HG03460 (cell line): ENCODE results near the gene BCL7A.
"Not testable (repeated sequence)": the region's sequence is repeated elsewhere in the genome, so short reads cannot be mapped to it uniquely, and the experiment has no call there.

ENCODE experiments used
- ATAC-seq: cut with Tn5 transposase; IDR thresholded peaks from one replicate; pipeline ENCODE4 v1.9.1; 2021; ENCODE audit not compliant: unreplicated experiment

Gene BCL7A

GRCh38 chr12:122024132-122024785 lies 2.6 kb downstream of the BCL7A start:
- ATAC-seq: no peak

- no peak for ATAC-seq
Observed at GRCh38 chr12:122026706-122027333, 5.1 kb downstream of the BCL7A start.

DNA sequence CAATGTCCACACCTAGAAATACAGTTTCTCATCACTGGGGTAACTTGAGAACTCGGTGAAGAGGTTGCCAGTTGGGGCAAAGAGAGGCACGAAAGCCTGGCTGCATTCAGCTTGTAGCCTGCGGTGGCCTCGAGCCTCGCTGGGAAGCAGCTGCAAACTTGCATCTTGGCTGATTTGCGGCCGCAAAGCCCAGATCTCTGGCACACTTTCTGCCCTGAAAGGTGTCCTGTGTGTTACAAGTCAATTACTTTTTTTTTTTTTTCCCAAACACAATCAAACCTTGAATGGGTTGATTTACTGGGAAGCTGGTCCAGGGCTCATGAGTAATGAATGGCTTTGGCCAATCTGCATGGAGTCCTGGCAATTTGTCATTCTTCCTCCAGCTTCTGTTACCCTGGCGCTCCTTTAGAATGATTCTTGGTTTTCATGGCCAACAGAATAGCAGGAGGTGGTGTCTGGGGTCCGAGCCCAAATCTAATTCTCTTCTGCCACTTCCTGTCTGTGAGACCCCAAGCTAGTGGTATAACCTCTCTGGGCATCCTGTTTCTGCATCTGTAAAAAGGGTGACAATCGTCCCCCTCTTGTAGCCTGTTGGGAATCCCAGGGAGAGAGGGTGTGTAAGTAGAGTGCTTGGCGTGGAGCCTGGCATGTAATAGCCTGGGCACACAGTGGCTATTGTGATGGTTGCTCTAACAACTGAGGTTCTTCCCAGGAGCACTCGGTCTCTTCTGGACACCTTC lies 6.7 kb downstream of the BCL7A start:
- no peak for ATAC-seq

DNA sequence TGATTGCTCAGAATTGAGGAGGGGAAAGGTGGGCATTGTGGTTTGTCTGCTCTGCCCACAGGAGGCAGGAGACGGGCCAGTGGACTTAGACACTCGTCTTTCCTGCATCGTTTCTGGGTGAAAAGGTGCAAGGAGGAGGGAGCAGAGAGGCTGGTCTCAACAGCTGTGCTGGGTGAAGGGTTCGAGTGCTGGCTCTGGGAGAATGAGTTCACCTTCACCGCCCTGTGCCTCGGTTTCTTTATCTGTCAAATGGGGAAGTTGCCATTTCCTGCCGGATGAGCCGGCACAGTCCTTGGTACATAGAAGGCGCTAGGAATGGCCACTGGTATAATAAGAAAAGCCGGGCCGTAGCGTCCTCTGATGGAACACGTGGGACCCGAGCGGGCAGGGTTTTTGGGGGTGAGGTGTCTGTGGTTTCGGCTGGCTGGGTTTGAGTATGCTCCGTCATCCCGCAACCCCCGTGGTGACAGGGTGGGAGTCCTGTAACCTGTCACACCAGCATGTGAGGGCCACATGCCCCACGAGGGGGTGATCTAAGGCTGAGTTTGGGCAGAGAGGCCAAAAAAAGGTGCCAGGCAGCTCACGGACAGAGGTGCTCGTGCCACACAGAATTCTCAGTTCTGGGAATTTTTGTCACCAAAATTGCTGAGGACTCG lies 7.3 kb downstream of the BCL7A start:
- ATAC-seq: no peak

DNA sequence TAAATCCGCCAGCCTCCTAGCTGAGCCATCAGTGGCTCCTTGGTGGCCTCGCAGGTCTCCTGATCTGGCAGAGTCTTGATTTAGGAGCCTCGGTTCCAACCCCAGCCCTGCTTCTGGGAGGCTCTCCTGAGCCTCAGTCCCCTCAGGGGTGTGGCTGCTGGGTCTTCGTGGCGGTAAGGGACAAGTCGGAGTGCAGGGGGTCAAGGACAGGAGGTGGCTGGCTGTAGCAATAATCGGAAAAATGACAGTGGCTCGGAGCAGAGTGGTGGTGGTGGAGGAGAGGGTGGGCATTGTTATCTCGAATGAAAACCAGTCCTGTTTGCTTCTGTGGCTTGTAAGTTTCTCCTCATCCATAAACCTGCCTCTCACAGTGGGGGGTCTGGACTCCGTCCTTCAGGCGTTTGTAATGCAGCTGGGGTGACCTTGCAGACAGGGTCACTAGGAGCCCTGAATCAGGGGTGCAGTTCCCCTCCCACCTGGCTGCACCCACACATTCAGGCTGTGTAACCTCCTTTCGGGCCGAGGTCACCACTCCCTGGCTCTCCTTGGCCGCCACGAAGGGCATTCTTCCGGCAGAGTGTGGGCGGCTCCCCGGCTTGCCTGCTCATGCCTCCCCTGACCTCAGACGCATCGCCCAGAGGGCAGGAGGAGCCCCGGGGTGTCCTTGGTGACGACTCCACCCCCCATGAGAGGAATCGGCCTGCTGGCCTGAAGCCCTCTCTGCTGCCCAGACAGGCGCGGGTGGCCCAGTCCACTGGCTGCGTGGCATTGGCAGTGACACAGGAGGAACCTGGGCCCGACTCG lies 8.1 kb downstream of the BCL7A start:
- ATAC-seq: no peak

DNA sequence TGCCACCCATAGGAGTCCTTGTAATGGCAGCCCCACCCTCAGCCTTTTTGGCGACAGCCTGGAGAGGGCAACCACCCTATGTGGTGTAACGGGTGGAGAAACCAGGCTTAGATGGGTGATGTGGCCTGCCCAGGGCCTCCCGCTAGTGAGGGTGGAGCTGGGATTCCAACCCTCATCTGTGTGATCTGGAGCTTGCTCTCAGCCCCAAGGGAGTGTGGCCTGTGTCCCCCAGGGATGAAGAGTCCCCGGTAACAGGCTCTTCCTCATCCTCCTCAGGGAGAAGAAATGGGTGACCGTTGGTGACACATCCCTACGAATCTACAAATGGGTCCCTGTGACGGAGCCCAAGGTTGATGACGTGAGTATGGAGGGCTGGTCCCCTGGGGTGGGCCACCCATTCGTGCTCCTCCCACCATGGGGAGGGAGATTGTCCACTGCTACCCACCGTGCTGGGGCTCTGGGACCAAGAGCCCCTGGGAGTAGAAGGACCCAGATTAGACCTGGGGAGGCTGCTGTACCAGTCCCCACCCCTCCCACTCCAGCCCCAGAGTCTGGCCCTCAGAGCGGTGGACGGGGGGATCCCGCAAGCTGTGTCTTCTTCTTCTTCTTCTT lies 8.8 kb downstream of the BCL7A start:
- ATAC-seq: no peak

- no peak for ATAC-seq
Observed at GRCh38 chr12:122031342-122032216, 9.9 kb downstream of the BCL7A start.

GRCh38 chr12:122032580-122032979 lies 10.9 kb downstream of the BCL7A start:
- ATAC-seq: no peak

- ATAC-seq: no peak
Observed at GRCh38 chr12:122035292-122035691, 13.6 kb downstream of the BCL7A start.

GRCh38 chr12:122036153-122036552 lies 14.5 kb downstream of the BCL7A start:
- ATAC-seq: no peak

- ATAC-seq: peak; percentile 80
Observed at GRCh38 chr12:122040579-122041386, 19.1 kb downstream of the BCL7A start.

DNA sequence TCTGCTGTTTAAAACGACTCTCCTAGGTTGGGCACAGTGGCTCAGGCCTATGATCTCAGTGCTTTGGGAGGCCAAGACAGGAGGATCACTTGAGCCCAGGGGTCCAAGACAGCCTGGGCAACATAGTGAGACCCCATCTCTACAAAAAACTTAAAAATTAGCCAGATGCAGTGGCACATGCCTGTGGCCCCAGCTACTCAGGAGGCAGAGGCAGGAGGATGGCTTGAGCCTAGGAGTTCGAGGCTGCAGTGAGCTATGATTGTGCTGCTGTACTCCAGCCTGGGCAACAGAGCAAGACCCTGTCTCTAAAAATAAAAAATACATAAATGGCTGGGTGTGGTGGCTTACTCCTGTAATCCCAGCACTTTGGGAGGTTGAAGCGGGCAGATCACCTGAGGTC lies 19.8 kb downstream of the BCL7A start:
- not testable (repeated sequence) for ATAC-seq

- ATAC-seq: no peak
Observed at GRCh38 chr12:122042910-122043309, 21.2 kb downstream of the BCL7A start.

GRCh38 chr12:122043476-122043875 lies 21.8 kb downstream of the BCL7A start:
- ATAC-seq: no peak

DNA sequence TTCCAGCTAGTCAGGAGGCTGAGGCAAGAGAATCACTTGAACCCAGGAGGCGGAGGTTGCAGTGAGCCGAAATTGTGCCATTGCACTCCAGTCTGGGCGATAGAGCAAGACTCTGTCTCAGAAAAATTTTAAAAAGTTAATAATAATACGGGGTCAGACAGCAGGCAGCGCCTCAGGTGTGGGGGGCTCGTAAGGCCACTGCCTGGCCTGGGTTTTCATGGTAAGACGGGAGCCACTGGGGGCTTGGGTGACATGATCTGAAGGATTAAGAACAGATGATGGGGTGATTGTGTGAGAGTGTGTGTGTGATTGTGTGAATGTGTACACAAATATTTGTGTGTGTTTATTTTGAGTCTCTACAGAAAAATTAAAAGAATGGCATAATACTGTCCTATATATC lies 23.6 kb downstream of the BCL7A start:
- no peak for ATAC-seq

DNA sequence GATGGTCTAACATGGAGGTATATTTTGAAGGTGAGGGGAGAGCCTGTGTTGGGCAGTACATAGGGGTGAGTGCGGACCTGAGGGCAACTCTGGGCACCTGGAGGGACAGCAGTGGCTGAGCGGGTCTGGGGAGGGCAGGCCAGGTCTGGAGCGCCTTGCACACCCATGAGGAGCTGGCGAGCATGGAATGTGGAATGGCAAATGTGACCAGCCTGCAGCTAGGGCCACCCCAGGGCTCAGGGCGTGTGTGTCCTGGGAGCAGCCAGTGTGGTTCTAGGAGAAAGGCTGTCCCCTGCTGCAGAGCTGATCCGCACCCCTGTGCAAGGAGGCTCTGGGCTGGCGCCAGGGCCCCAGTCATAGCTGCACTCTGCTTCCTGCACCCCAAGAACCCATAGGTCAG lies 24.5 kb downstream of the BCL7A start:
- ATAC-seq: no peak

- ATAC-seq: no peak
Observed at GRCh38 chr12:122048151-122048550, 26.5 kb downstream of the BCL7A start.

GRCh38 chr12:122049827-122050226 lies 28.1 kb downstream of the BCL7A start:
- ATAC-seq: no peak

DNA sequence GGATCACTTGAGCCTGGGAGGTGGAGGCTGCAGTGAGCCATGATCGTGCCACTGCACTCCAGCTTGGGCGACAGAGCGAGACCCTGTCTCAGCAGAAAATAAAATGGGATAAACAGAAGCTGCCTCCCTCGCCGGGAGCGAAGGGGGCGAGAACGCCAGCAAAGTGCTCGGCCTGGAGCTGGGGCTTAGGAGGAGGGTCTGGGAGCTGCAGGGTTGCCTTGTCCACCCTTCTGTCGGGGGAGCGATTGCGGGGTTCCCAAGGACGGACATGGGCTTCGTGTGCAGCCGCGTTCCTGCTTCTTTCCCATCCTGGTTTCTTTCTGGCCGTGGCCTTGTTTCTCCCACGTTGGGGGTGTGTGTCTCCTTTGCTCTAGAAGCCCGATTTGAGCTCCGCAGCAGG lies 29.0 kb downstream of the BCL7A start:
- ATAC-seq: no peak
